GM12874 (cell line): ENCODE results near the gene UBAC2.

Experiments used
- TF ChIP-seq, protein P1 (sequence below): IDR thresholded peaks from 2 replicates; pipeline ENCODE4 v1.5.1; 2011; ENCODE audit warnings: low read depth, mild to moderate bottlenecking, control low read depth, low read length, moderate library complexity; ENCODE audit not compliant: insufficient read depth

The UBAC2 gene

GRCh38 chr13:99159331-99160061 is 41.2 kb upstream of the UBAC2 start:
- TF ChIP-seq, protein P1, sequence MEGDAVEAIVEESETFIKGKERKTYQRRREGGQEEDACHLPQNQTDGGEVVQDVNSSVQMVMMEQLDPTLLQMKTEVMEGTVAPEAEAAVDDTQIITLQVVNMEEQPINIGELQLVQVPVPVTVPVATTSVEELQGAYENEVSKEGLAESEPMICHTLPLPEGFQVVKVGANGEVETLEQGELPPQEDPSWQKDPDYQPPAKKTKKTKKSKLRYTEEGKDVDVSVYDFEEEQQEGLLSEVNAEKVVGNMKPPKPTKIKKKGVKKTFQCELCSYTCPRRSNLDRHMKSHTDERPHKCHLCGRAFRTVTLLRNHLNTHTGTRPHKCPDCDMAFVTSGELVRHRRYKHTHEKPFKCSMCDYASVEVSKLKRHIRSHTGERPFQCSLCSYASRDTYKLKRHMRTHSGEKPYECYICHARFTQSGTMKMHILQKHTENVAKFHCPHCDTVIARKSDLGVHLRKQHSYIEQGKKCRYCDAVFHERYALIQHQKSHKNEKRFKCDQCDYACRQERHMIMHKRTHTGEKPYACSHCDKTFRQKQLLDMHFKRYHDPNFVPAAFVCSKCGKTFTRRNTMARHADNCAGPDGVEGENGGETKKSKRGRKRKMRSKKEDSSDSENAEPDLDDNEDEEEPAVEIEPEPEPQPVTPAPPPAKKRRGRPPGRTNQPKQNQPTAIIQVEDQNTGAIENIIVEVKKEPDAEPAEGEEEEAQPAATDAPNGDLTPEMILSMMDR: no peak

- TF ChIP-seq, protein P1: no peak
Measured at GRCh38 chr13:99160415-99160814, 40.2 kb upstream of the UBAC2 start.

GRCh38 chr13:99161512-99161911 is 39.1 kb upstream of the UBAC2 start:
- TF ChIP-seq, protein P1: no peak

DNA sequence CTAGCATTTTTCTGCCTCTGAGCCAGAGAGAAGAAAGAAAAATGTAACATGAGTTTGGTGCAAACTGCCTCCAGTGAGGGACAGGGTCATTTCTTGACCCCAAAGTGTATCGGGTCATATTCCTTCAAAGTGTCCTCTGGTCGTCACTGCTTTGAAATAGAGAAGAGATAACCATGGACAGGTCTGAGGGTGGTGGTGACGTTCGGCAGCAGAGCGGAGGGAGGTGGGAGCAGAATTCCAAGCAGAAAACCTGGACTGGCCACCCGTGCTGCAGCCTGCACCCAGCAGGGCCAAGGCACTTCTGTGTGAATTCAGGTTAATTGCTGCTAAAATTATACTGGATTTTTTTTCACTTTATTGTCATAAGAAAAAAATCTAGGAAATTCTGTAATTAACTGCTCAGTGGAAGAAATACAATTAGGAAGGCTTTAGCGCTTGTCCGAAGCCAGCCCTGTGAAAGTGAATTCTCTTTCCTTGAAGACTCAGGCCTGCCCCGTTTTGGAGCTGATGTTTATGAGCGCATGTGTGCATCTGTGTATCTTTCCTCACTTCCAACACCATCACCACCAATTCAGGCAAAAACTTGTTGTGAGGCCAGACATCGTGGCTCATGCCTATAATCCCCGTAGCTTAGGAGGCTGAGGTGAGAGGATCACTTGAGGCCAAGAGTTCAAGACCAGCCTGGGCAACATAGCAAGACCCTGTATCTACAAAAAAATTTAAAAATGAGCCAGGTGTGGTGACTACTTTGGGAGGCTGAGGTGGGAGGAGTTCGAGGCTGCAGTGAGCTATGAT is 37.9 kb upstream of the UBAC2 start:
- TF ChIP-seq, protein P1: no peak

DNA sequence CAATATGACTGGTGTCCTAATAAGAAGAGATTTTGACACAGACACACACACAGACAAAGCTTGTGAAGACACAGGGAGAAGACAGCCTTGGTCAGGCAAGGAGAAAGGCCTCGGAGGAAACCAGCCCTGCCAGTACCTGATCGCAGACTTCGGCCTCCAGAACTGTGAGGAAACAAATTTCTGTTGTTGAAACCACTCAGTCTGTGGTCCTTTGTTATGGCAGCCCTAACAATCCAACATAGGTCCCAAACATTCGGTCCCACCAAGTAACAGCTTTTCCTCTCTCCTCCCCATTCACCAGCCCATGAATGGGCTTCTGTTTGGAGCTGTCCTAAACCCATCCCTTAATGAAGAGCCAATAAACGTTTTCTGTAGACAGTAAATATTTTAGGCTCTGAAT is 36.4 kb upstream of the UBAC2 start:
- TF ChIP-seq, protein P1: no peak

DNA sequence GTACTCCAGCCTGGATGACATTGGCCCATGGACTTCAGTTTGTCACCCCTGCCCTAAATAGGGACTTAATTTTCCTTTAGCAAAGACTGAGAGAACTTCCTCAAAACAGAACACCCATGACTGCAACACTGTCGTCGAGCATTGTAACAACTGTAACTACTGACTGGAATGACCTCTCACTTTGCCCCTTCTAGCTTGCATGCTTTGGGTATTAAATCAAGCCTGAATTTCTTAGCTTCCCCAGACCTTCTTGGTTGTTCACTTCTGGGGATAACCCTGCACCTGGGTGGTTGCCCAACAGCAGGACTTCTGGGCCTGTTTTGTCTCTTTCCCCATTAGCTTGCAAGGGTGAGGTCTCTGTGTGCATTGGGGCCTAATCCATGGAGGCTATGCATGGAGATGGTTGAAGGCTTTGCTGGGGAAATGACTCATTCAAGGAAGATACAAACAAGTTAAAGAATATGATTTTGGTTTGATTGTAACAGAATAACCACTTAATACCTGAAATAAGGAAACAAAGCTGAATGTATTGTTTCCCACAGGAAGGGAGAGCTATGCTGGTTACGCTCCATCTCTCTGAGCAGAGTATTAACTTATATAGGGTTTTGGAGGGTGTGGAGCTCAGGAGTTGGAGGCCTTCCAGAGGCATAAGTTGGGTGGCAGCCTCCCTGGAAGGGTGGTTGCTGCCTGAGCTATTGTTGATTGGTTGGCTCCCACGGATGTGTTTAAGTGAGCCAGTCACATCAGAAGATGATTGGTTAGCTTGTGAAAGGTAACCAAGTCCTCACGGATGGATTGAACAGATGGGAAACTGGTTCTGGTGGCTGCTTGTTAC is 34.7 kb upstream of the UBAC2 start:
- TF ChIP-seq, protein P1: no peak

- TF ChIP-seq, protein P1: no peak
Measured at GRCh38 chr13:99172951-99173350, 27.7 kb upstream of the UBAC2 start.
